ENCODE data around the gene GDPD5.

The GDPD5 gene

DNA sequence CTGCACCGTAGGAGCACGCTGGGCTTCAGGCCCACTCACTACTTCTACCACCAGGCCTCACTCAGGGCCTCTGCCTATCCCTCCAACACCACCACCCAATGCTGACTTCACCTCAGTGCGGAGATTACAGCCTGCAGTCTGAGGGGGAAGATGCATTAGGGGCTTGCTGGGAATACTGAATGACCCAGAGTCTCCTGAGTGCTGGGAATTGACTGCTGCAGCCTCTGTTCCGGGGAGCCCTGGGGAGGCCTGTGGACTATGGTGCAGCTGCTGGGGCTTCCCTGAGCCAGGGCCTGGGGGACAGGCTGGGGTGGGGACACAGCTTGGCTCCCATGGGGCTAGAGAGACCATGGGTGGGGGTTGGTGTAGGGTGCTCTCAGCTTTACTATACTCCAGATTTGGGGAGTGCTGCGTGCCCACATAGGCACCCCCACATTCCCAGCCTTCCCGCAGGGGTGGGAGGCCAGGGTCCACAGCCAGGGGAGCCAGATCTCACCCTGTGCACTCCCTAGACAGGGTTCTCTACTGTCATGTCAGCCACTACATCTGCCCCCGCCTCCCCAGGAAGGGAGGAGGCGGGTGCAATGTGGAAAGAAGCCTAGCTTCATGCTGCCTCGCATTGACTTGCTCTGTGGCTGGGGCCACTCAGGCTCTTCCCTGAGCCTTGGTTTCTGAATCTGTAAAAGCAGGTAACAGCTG, 44.4 kb downstream of the GDPD5 start:
- no peak for TF ChIP-seq CTCF (conservative IDR thresholded peaks at IDR 0.05)
- no peak overlapping the region for H3K27ac ChIP-seq

GRCh38 chr11:75480185-75481175, 45.3 kb downstream of the GDPD5 start:
- TF ChIP-seq CTCF (conservative IDR thresholded peaks at IDR 0.05): no peak
- H3K27ac ChIP-seq: no peak overlapping the region

GRCh38 chr11:75479597-75480145, 46.1 kb downstream of the GDPD5 start:
- TF ChIP-seq CTCF (conservative IDR thresholded peaks at IDR 0.05): no peak
- H3K27ac ChIP-seq: no peak overlapping the region

DNA sequence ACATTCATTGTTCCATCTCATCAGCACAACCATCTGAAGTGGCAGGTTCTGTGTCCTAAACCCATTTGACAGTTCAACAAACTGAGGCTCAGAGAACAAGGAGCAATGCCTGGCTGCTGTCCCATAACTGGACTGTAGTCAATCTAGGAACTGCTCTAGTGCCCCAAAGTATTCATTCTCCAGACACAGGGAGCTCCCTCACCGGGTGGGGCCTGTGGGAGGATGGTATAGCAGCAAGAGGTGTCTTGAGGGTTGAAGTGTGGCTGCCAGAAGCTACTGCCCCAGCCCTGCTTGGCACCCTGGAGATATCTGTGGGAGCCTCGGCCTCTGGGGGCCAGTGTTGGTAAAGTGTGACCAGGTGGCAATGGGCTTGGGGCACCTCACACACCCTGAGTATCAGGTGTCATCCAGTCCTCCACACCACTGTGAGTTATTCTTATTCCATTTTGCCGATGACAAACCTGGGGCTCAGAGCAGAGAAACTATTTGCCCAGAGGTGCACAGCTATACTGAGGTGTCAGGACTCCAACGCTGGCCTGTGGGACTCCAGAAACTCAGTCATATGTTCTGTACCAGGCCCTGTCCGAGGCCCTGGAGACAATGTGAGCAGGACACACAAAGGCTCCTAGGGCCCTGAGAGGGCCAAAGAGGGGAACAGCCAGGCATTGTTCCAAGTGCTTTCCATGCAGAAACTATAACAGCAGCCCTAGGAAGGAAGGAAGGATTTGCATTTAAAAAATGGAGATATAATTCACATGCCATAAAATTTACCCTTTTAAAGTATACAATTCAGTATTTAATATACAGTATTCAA, 46.8 kb downstream of the GDPD5 start:
- TF ChIP-seq CTCF (conservative IDR thresholded peaks at IDR 0.05): no peak
- H3K27ac ChIP-seq: no peak overlapping the region

GRCh38 chr11:75477614-75477935, 48.2 kb downstream of the GDPD5 start:
- no peak for TF ChIP-seq CTCF (conservative IDR thresholded peaks at IDR 0.05)
- peak overlapping the region; percentile 59 for H3K27ac ChIP-seq

DNA sequence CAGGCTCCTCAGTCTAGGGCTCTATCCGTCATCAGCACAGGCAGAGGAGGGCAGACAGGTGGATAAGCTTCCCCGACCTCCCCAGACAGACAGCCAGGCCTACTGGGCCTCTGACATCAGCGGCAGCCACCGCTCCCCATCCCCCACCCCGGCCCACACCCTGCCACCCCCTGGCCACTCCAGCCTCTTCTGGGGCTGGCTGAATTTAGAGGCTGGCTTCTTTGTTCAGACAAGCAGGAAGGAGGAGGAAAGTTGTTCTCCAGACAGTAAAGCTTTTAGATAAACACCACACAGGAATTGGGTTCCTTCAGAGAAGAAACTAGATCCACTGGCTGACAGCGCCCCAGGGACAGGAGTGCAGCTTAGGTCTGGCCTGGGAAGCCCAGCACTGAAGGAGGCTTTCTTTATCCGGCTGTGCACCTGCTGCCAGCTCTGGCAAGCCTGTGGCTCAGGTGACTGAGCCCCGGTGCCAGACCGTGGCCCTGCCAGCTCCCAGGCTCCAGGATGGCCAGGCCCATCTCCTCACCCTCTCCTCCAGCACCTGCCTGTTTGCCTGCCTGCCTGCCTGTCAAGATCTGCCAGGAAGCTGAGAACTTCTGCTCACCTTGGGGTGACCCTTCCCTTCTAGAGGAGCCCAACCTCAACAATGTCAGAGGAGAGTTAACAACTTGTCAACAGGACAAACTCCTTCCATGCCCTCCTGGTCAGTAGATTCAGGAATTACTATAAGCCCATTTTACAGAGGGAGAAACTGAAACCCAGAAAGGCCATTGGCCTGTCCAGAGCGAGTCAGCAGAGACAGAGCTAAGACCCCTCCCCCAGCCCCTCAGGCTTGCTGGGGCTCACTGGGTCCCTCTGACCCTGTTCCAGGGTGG, 48.8 kb downstream of the GDPD5 start:
- no peak for TF ChIP-seq CTCF (conservative IDR thresholded peaks at IDR 0.05)
- H3K27ac ChIP-seq: peak overlapping the region; percentile 59

Data from VCaP (cell line).